ENCODE data around the gene ADAMTS13.

DNA sequence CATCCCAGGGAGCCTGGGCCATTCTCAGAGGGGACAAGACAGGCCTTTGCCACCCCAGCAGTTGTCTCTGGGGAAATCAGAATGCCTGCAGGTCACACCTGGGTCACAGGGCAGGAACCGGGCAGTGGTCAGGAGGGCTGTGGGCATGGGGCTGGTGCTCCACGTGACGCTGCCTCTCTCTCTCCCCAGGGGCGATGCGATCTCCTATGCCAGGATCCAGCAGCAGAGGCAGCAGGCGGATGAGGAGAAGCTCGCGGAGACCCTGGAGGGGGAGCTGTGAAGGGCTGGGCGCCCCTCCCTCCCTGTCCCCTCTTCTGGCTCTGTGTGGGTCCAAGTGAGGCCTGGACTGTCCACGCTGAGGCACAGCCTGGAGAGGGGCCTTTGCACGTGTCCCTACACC is 46.2 kb downstream of the ADAMTS13 start:
- TF ChIP-seq CTCF (IDR thresholded peaks at IDR 0.05 in 4 of 5, conservative IDR thresholded peaks at IDR 0.05 in 1 of 5) (no peak), POLR2A (IDR thresholded peaks at IDR 0.05) (no peak)
